Brain microvascular endothelial cell (primary cell): ENCODE data around the gene LCP2.
A peak's percentile ranks its signal among the peaks of the same experiment; 100 is the strongest.

Source experiments
- DNase-seq: peaks from one replicate; pipeline ENCODE4 v3.0.0-alpha.2; 2020
- H3K27ac ChIP-seq: fragments of 250-450 bp; sonication (Bioruptor Pico); 2 replicates; pipeline ENCODE4 v1.5.1; 2020; ENCODE audit warnings: mild to moderate bottlenecking, moderate library complexity
- H3K27me3 ChIP-seq: fragments of 250-450 bp; sonication (Bioruptor Pico); replicated peaks from 2 replicates; pipeline ENCODE4 v1.5.1; 2020; ENCODE audit warnings: mild to moderate bottlenecking
- H3K36me3 ChIP-seq: fragments of 250-450 bp; sonication (Bioruptor Pico); replicated peaks from 2 replicates; pipeline ENCODE4 v1.5.1; 2020; ENCODE audit warnings: mild to moderate bottlenecking
- H3K4me3 ChIP-seq: 2 replicates; pipeline ENCODE4 v1.5.1; 2011; ENCODE audit warnings: low read depth, mild to moderate bottlenecking, control low read depth, low read length, moderate library complexity
- CTCF ChIP-seq: IDR thresholded peaks from 2 replicates; pipeline ENCODE4 v1.5.1; 2011; ENCODE audit warnings: low read depth, mild to moderate bottlenecking, moderate library complexity, low read length, control low read depth, inconsistent platforms; ENCODE audit errors: missing control alignments
- in situ Hi-C: cut with HindIII; loops from 2 replicates; pipeline ENCODE4 v1.10.0; 2017; ENCODE audit warnings: low sequenced_read_pairs, low pct_ligation_motif_present

LCP2 gene

GRCh38 chr5:170276140-170276539 lies 21.4 kb downstream of the LCP2 start:
- DNase-seq = no peak
- Histone ChIP-seq H3K36me3 (no peaks in the 10 kb centered on the region), H3K4me3 (no peak overlapping the region), H3K27ac (no peak overlapping the region), H3K27me3 (no peaks in the 10 kb centered on the region)
- TF ChIP-seq CTCF = no peak
- in situ Hi-C loops = no loop called here

- H3K27me3 ChIP-seq = no peaks in the 10 kb centered on the region
- no peak for TF ChIP-seq CTCF
- no peak overlapping the region for H3K27ac ChIP-seq
- no peak overlapping the region for H3K4me3 ChIP-seq
- no peak for DNase-seq
- H3K36me3 ChIP-seq = no peaks in the 10 kb centered on the region
- in situ Hi-C loops = no loop called here
These were observed 22.1 kb downstream of the LCP2 start for GRCh38 chr5:170275376-170275994.

- no peak for DNase-seq
These were observed 23.4 kb downstream of the LCP2 start for GRCh38 chr5:170273968-170274710.

GRCh38 chr5:170270293-170271069 lies 27.1 kb downstream of the LCP2 start:
- H3K4me3 ChIP-seq = no peak overlapping the region
- H3K27ac ChIP-seq = no peak overlapping the region
- no peak for TF ChIP-seq CTCF
- in situ Hi-C loops = no loop called here
- H3K27me3 ChIP-seq = peaks cover 12% of the 10 kb centered on the region
- no peaks in the 10 kb centered on the region for H3K36me3 ChIP-seq
- no peak for DNase-seq

More at GRCh38 chr5:170273968-170274710, 23.4 kb downstream of the LCP2 start:
- Histone ChIP-seq H3K27me3 (no peaks in the 10 kb centered on the region), H3K36me3 (no peaks in the 10 kb centered on the region), H3K27ac (no peak overlapping the region), H3K4me3 (no peak overlapping the region)
- TF ChIP-seq CTCF = peak; percentile 40
- in situ Hi-C loops = no loop called here

GRCh38 chr5:170269579-170269978 lies 28.0 kb downstream of the LCP2 start:
- no peak for TF ChIP-seq CTCF
- peaks cover 13% of the 10 kb centered on the region for H3K27me3 ChIP-seq
- in situ Hi-C loops = no loop called here
- no peak overlapping the region for H3K4me3 ChIP-seq
- H3K27ac ChIP-seq = no peak overlapping the region
- no peak for DNase-seq
- H3K36me3 ChIP-seq = no peaks in the 10 kb centered on the region
